ENCODE measurements around the gene HNRNPUL2. TPM values are rescaled to one million over a fixed set of nuclear protein-coding genes. Genes with fewer than 3 reads are reported as not detected.

Gene HNRNPUL2
- total RNA-seq, 1 experiment from 2014 or later = 43.5 TPM

- H3K9ac ChIP-seq (ENCODE audit: extremely low read depth, insufficient read length, low read length) = peak within 1 kb of the TSS; percentile 89
- Mint-ChIP-seq H3K27me3 (ENCODE audit: low read depth) (no peaks in the 10 kb centered on the region; the same call in 1 of the 2 replicates), H3K4me3 (peak within 1 kb of the TSS; percentile 92 to 99), H3K27ac (peak within 1 kb of the TSS; percentile 92 to 97 (median 93)), H3K9me3 (no peaks in the 10 kb centered on the region), H3K36me3 (ENCODE audit: insufficient read depth in 1 of 3, low read depth in 3 of 3) (peaks cover 19 to 46% (median 37%) of the 10 kb centered on the region in 3 experiments; a peak in 6 of 7 replicates), H3K4me1 (peaks cover 18 to 26% of the 10 kb centered on the region in 2 experiments)
- no peak within 1 kb of the TSS; the same call in 1 of the 2 replicates for H3K4ac ChIP-seq (ENCODE audit: low read depth, low read length)
- no peak within 1 kb of the TSS for H2BK20ac ChIP-seq (ENCODE audit: low read depth, low read length, poor library complexity, severe bottlenecking)
- no peak within 1 kb of the TSS for H2AFZ ChIP-seq (ENCODE audit: low read length)
- H4K5ac ChIP-seq (ENCODE audit: insufficient read length, low read depth, low read length) = no peak within 1 kb of the TSS
- no peak within 1 kb of the TSS for H4K91ac ChIP-seq (ENCODE audit: insufficient read length, low read depth, low read length)
- no peak within 1 kb of the TSS for H3T11ph ChIP-seq (ENCODE audit: low read length)
- no peak within 1 kb of the TSS for H2BK15ac ChIP-seq (ENCODE audit: low read depth, low read length)
- peaks cover 3% of the 10 kb centered on the region for H3K23me2 ChIP-seq (ENCODE audit: insufficient read length, low read depth, low read length, poor library complexity, severe bottlenecking)
- no peak within 1 kb of the TSS for H2AK5ac ChIP-seq (ENCODE audit: insufficient read length, low read length)
- TF ChIP-seq, protein P1, sequence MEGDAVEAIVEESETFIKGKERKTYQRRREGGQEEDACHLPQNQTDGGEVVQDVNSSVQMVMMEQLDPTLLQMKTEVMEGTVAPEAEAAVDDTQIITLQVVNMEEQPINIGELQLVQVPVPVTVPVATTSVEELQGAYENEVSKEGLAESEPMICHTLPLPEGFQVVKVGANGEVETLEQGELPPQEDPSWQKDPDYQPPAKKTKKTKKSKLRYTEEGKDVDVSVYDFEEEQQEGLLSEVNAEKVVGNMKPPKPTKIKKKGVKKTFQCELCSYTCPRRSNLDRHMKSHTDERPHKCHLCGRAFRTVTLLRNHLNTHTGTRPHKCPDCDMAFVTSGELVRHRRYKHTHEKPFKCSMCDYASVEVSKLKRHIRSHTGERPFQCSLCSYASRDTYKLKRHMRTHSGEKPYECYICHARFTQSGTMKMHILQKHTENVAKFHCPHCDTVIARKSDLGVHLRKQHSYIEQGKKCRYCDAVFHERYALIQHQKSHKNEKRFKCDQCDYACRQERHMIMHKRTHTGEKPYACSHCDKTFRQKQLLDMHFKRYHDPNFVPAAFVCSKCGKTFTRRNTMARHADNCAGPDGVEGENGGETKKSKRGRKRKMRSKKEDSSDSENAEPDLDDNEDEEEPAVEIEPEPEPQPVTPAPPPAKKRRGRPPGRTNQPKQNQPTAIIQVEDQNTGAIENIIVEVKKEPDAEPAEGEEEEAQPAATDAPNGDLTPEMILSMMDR (conservative IDR thresholded peaks at IDR 0.05) = no peak
- peak within 1 kb of the TSS; percentile 6 for H2BK5ac ChIP-seq (ENCODE audit: insufficient read length, low read length)
- no CpG with 5 or more reads among the region's 59 CpGs for WGBS (ENCODE audit: extremely low coverage, insufficient read length, low lambda C conversion rate)
- H3K18ac ChIP-seq (ENCODE audit: insufficient read length, low read depth, low read length) = peak within 1 kb of the TSS; percentile 64
- H2BK120ac ChIP-seq (ENCODE audit: low read depth, low read length, poor library complexity, severe bottlenecking) = no peak within 1 kb of the TSS
- H4K8ac ChIP-seq (replicated peaks; ENCODE audit: insufficient read length, low read depth, low read length) = no peak within 1 kb of the TSS
- no peak within 1 kb of the TSS for H2BK12ac ChIP-seq (ENCODE audit: insufficient read length, low read depth, low read length)
- no peak within 1 kb of the TSS for H3K23ac ChIP-seq (ENCODE audit: insufficient read length, low read depth, low read length)
- H3K9me3 ChIP-seq (ENCODE audit: control insufficient read depth, low read depth, low read length) = no peaks in the 10 kb centered on the region
- peak within 1 kb of the TSS; percentile 87 for H3K14ac ChIP-seq (ENCODE audit: insufficient read depth, low read length)
- H4K20me1 ChIP-seq (ENCODE audit: control insufficient read depth, insufficient read depth, insufficient read length) = no peaks in the 10 kb centered on the region
- H3K56ac ChIP-seq (ENCODE audit: insufficient read length, low read depth, low read length) = no peak within 1 kb of the TSS
- no peaks in the 10 kb centered on the region for H3K79me2 ChIP-seq (ENCODE audit: insufficient read depth, low read length)
- H3K79me1 ChIP-seq (ENCODE audit: insufficient read depth, low read depth, low read length, poor library complexity, severe bottlenecking) = no peaks in the 10 kb centered on the region
- H3K27me3 ChIP-seq (ENCODE audit: insufficient read depth, low read length) = no peaks in the 10 kb centered on the region
- no peak within 1 kb of the TSS for H3K27ac ChIP-seq (ENCODE audit: insufficient read length, low read depth, low read length)
- H3K4me1 ChIP-seq (ENCODE audit: insufficient read depth, low read length) = no peaks in the 10 kb centered on the region
- DNase-seq = peak; percentile 83
- peak within 1 kb of the TSS; percentile 83 for H3K4me2 ChIP-seq (ENCODE audit: insufficient read depth, insufficient read length, low read length)
Measured at GRCh38 chr11:62671608-62672389, 55.5 kb downstream of the HNRNPUL2 start, which contains the start of the genes LBHD1 and UQCC3. TSS of gene LBHD1 (minus strand) at chr11:62672267. CDS start at chr11:62670031, 2,236 bp downstream. TSS of gene UQCC3 (plus strand) at chr11:62671673. CDS start at chr11:62671746, 73 bp downstream.

Measured in H9 (cell line).